SU-DHL-6 (cell line): ENCODE results near the gene FAM162A.
"Not testable (repeated sequence)": the region's sequence is repeated elsewhere in the genome, so short reads cannot be mapped to it uniquely, and the experiment has no call there.

ENCODE experiments used
- H2AFZ ChIP-seq: fragments of 200-600 bp; sonication (generic); 2 replicates; pipeline ENCODE4 v1.6.1; 2014; ENCODE audit warnings: low read depth, mild to moderate bottlenecking, moderate library complexity, mixed read lengths, antibody characterized with exemption, low read length; ENCODE audit not compliant: severe bottlenecking
- H3F3A ChIP-seq: fragments of 200-600 bp; shearing (Covaris generic); 2 replicates; pipeline ENCODE4 v1.6.0; 2016; ENCODE audit warnings: antibody characterized with exemption, mild to moderate bottlenecking; ENCODE audit not compliant: insufficient read depth
- H3K27ac ChIP-seq: fragments of 200-600 bp; sonication (generic); 2 replicates; pipeline ENCODE4 v1.5.1; 2016; ENCODE audit warnings: low read depth, mild to moderate bottlenecking, low read length, moderate library complexity, mixed read lengths
- H3K27me3 ChIP-seq: fragments of 200-600 bp; sonication (generic), shearing (Covaris generic); 2 replicates; pipeline ENCODE4 v1.6.0; 2014; ENCODE audit warnings: mild to moderate bottlenecking, low read length
- H3K36me3 ChIP-seq: fragments of 200-600 bp; sonication (generic); 2 replicates; pipeline ENCODE4 v1.6.1; 2014; ENCODE audit warnings: mild to moderate bottlenecking, low read length, mixed read lengths
- H3K4me2 ChIP-seq: fragments of 300-600, 200-600 bp; shearing (Covaris generic), sonication (generic); 2 replicates; pipeline ENCODE4 v1.6.0; 2014; ENCODE audit warnings: low read length, low read depth, mild to moderate bottlenecking; ENCODE audit not compliant: poor library complexity, severe bottlenecking
- H3K4me3 ChIP-seq: fragments of 200-600 bp; sonication (generic); 2 replicates; pipeline ENCODE4 v1.5.1; 2014; ENCODE audit warnings: antibody characterized with exemption, low read length, mild to moderate bottlenecking, mixed read lengths; ENCODE audit not compliant: insufficient read depth, poor library complexity, severe bottlenecking
- H3K79me2 ChIP-seq: fragments of 200-600 bp; sonication (generic); 2 replicates; pipeline ENCODE4 v1.6.1; 2014; ENCODE audit warnings: mild to moderate bottlenecking, low read length, moderate library complexity; ENCODE audit not compliant: insufficient read depth
- H3K9ac ChIP-seq: fragments of 200-600 bp; sonication (generic); 2 replicates; pipeline ENCODE4 v1.7.0; 2014; ENCODE audit warnings: mild to moderate bottlenecking, low read length
- H3K9me2 ChIP-seq: fragments of 200-600 bp; sonication (generic); replicated peaks from 2 replicates; pipeline ENCODE4 v1.6.1; 2014; ENCODE audit warnings: low read length; ENCODE audit not compliant: insufficient read depth
- H3K9me3 ChIP-seq: fragments of 200-600 bp; sonication (generic); 2 replicates; pipeline ENCODE4 v1.6.1; 2014; ENCODE audit warnings: low read length, mixed read lengths; ENCODE audit not compliant: insufficient read depth
- H4K20me1 ChIP-seq: fragments of 200-600 bp; sonication (generic); 2 replicates; pipeline ENCODE4 v1.6.1; 2014; ENCODE audit warnings: low read depth, mild to moderate bottlenecking, antibody characterized with exemption, low read length, moderate library complexity, mixed read lengths
- EZH2phosphoT487 ChIP-seq: fragments of 200-600 bp; sonication (generic), shearing (Covaris generic); conservative IDR thresholded peaks from 2 replicates; pipeline ENCODE4 v1.6.1; 2018; ENCODE audit warnings: mild to moderate bottlenecking, antibody characterized with exemption, low read length, moderate library complexity, mixed read lengths
- TF ChIP-seq, protein P1 (sequence below): fragments of 200-600 bp; sonication (generic); IDR thresholded peaks from one replicate; pipeline ENCODE4 v1.5.1; 2017; ENCODE audit warnings: antibody characterized with exemption, mild to moderate bottlenecking, low read length, moderate library complexity; ENCODE audit not compliant: insufficient read depth, poor library complexity, severe bottlenecking

The FAM162A gene

DNA sequence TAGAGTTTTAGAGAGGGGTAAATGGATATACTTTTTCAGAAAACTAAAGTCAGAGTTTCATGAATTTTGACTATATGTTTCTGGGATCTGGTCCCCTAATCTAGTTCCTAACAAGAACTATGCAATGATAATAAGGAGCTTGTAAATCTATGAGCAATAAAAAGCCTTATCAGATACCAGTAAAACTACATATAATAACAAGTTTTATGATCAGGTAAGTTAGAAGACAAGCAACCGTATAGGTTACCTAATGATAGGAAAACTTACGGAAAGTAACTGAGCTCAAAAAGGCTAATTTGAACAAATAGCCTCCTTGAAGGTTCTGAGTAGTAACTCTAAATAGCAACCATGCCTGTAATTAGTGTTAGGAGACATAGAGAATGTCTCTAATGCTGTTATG lies 22.0 kb upstream of the FAM162A start:
- Histone ChIP-seq H3K36me3 (peaks cover 25% of the 10 kb centered on the region; the same call in 1 of the 2 replicates), H2AFZ (no peak overlapping the region), H3K9ac (no peak overlapping the region), H3K9me3 (no peaks in the 10 kb centered on the region), H3K4me3 (no peak overlapping the region), H4K20me1 (no peaks in the 10 kb centered on the region), H3K9me2 (no peaks in the 10 kb centered on the region), H3K27ac (no peak overlapping the region), H3K79me2 (no peaks in the 10 kb centered on the region), H3K27me3 (no peaks in the 10 kb centered on the region), H3F3A (0 out of 2 replicates have a peak, but pooled peaks cover 5% of the 10 kb centered on the region), H3K4me2 (no peak overlapping the region)
- TF ChIP-seq EZH2phosphoT487 = no peak
- TF ChIP-seq, protein P1, sequence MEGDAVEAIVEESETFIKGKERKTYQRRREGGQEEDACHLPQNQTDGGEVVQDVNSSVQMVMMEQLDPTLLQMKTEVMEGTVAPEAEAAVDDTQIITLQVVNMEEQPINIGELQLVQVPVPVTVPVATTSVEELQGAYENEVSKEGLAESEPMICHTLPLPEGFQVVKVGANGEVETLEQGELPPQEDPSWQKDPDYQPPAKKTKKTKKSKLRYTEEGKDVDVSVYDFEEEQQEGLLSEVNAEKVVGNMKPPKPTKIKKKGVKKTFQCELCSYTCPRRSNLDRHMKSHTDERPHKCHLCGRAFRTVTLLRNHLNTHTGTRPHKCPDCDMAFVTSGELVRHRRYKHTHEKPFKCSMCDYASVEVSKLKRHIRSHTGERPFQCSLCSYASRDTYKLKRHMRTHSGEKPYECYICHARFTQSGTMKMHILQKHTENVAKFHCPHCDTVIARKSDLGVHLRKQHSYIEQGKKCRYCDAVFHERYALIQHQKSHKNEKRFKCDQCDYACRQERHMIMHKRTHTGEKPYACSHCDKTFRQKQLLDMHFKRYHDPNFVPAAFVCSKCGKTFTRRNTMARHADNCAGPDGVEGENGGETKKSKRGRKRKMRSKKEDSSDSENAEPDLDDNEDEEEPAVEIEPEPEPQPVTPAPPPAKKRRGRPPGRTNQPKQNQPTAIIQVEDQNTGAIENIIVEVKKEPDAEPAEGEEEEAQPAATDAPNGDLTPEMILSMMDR = no peak

DNA sequence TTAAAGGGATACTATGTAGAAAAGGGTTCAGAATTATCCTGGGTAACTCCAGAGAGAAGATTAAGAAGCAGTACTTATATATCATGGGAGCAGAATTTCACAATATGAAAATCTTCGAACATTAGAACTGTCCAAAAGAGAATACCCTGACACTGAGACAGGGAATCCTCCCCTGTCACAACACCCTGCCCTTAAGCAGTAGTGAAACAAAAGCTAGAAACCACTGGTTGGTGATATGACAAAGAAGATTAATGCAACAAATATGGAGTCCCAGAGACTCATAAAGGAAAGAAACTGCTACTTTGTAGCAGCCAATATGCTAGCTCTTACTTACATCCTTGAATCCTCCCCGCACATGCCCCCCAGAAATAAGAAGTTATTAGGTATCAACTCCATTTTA lies 19.5 kb upstream of the FAM162A start:
- no peak overlapping the region for H3K9ac ChIP-seq
- H2AFZ ChIP-seq = no peak overlapping the region
- 0 out of 2 replicates have a peak, but pooled peaks cover 5% of the 10 kb centered on the region for H3F3A ChIP-seq
- H3K4me2 ChIP-seq = no peak overlapping the region
- H3K27me3 ChIP-seq = no peaks in the 10 kb centered on the region
- no peak overlapping the region for H3K27ac ChIP-seq
- H3K36me3 ChIP-seq = peaks cover 36% of the 10 kb centered on the region; the same call in 1 of the 2 replicates
- no peak overlapping the region for H3K4me3 ChIP-seq
- no peaks in the 10 kb centered on the region for H4K20me1 ChIP-seq
- TF ChIP-seq EZH2phosphoT487 = no peak
- TF ChIP-seq, protein P1 = no peak
- H3K9me3 ChIP-seq = no peaks in the 10 kb centered on the region
- no peaks in the 10 kb centered on the region for H3K79me2 ChIP-seq
- no peaks in the 10 kb centered on the region for H3K9me2 ChIP-seq

DNA sequence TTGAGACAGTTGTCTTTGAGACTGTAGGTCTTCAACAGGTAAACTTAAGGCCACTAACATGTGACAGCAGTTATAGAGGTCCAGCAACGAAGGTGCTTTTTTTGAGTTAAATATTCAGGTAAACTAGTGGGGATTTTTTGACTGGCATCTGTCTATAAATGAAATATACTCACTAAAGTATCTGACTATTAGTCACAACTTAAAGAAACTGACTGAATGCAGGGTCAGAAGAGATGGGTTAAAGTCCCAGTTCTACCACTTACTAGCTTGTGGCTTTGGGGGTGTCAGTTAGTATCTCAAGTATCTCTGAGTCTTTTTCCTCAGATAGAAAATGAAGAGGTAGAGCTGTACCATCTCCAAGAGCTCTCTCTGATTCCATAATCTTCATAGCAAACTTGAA lies 18.9 kb upstream of the FAM162A start:
- H3K4me3 ChIP-seq = no peak overlapping the region
- H3K9me2 ChIP-seq = no peaks in the 10 kb centered on the region
- no peak overlapping the region for H2AFZ ChIP-seq
- H3K36me3 ChIP-seq = peaks cover 32% of the 10 kb centered on the region; the same call in 1 of the 2 replicates
- no peak for TF ChIP-seq EZH2phosphoT487
- TF ChIP-seq, protein P1 = no peak
- no peak overlapping the region for H3K9ac ChIP-seq
- H3K27me3 ChIP-seq = no peaks in the 10 kb centered on the region
- no peaks in the 10 kb centered on the region for H4K20me1 ChIP-seq
- H3K79me2 ChIP-seq = no peaks in the 10 kb centered on the region
- no peaks in the 10 kb centered on the region for H3K9me3 ChIP-seq
- 0 out of 2 replicates have a peak, but pooled peaks cover 5% of the 10 kb centered on the region for H3F3A ChIP-seq
- no peak overlapping the region for H3K4me2 ChIP-seq
- no peak overlapping the region for H3K27ac ChIP-seq

DNA sequence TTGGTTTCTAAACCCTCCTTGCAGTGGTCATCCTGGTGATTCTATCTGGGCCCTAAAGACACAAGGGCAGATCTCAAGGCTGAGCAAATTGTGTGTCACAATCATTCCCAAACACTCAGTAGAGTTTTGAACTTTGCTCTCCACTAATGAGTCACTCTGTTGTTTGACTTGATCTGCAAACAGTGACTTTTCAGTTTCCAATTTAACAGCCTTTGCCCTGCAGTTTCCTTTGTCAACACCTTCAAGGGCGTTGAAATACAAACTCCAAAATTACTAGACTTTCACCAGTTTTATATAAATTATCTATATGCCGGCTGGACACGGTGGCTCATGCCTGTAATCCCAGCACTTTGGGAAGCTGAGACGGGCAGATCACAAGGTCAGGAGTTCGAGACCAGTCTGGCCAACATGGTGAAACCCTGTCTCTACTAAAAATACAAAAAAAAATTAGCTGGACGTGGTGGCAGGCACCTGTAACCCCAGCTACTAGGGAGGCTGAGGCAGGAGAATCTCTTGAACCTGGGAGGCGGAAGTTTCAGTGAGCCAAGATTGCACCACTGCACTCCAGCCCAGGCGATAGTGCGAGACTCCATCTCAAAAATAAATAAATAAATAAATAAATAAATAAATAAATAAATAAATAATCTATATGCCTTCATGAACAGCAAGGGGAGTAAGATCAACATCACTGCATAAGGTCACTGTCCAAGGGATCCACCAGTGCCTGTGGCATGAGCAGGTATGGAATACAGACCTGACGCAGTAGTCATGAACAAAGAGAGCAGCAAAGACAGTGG lies 18.2 kb upstream of the FAM162A start:
- H3K36me3 ChIP-seq = peaks cover 30% of the 10 kb centered on the region; the same call in 1 of the 2 replicates
- H3K9me3 ChIP-seq, H3K9me2 ChIP-seq, H3K27me3 ChIP-seq, H3K27ac ChIP-seq, H3K9ac ChIP-seq, H4K20me1 ChIP-seq, H3K79me2 ChIP-seq, H2AFZ ChIP-seq, H3F3A ChIP-seq, H3K4me3 ChIP-seq, H3K4me2 ChIP-seq: not testable (repeated sequence)
